Mammary epithelial cell (primary cell): ENCODE results near the gene TBC1D16.

Source experiments
- CTCF ChIP-seq, 2 donors: IDR thresholded peaks in 1 of 2; conservative IDR thresholded peaks in 1 of 2; 2 replicates each; pipeline ENCODE4 v1.5.1; 2011 to 2012; ENCODE audit warnings: inconsistent platforms in 2 of 2, low read length in 2 of 2, mild to moderate bottlenecking in 2 of 2, control low read depth in 1 of 2, low read depth in 1 of 2; ENCODE audit not compliant: insufficient read depth in 1 of 2; ENCODE audit errors: extremely low read depth in 1 of 2
- EZH2 ChIP-seq: IDR thresholded peaks from 2 replicates; pipeline ENCODE4 v1.6.1; 2012; ENCODE audit warnings: low read length, inconsistent platforms, borderline replicate concordance

- TF ChIP-seq CTCF (conservative IDR thresholded peaks at IDR 0.05 in 1 of 2, IDR thresholded peaks at IDR 0.05 in 1 of 2; ENCODE audit: extremely low read depth in 1 of 2, insufficient read depth in 1 of 2, low read depth in 1 of 2, low read length in 2 of 2) (no peak), EZH2 (no peak)
Measured at GRCh38 chr17:80034791-80035686, 633 bp downstream of the TBC1D16 start.
